ENCODE measurements around the gene PDE8B.

DNA sequence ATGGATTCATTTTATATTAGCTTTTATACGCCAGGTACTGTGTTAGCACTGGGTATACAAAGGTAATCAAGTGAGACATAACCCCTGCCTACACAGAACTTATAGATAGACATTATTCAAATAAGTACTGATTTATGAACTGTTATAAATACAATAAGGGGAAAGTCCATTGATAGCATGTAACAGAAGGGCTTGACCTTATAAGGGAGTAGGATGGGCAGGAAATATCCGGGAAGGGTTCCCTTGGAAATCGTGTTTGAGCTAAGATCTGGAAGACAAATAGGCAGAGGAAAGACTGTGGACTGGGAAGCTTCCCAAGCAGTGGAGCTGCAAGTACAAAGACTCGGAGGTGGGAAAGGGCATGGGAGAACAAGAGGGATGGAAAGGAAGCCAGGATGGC lies 170.2 kb downstream of the PDE8B start:
- TF ChIP-seq GATA2 (IDR thresholded peaks at IDR 0.05; ENCODE audit: low read depth, low read length) (no peak), GATA3 (IDR thresholded peaks at IDR 0.05; ENCODE audit: low read depth, low read length) (no peak)

Measured in SH-SY5Y (cell line).